AG04450 (cell line): ENCODE measurements around the gene TMEM145. TPM values are rescaled to one million over a fixed set of nuclear protein-coding genes. Genes with fewer than 3 reads are reported as not detected.

Source experiments
- CTCF ChIA-PET: fragments of 300-600, 350-600 bp; formaldehyde crosslinking; extraction: SDS; loops from one replicate; lab custom pipeline; 2022; ENCODE audit warnings: antibody characterized with exemption, inconsistent platforms; lab: Charles Lee
- POLR2A ChIA-PET: fragments of 350-600 bp; formaldehyde crosslinking; extraction: SDS; loops from one replicate; lab custom pipeline; 2021; ENCODE audit warnings: antibody characterized with exemption, inconsistent platforms; lab: Yijun Ruan, JAX
- DNase-seq: peaks from one replicate; pipeline ENCODE4 v3.0.0-alpha.2; 2011; ENCODE audit warnings: low read depth, low spot score
- H3K27ac ChIP-seq: one replicate; pipeline ENCODE4 v1.5.1; 2012; ENCODE audit warnings: low read depth, low read length, control low read depth
- H3K27me3 ChIP-seq: one replicate; pipeline ENCODE4 v1.6.0; 2012; ENCODE audit warnings: low read length; ENCODE audit not compliant: control insufficient read depth, insufficient read depth
- H3K4me3 ChIP-seq: 2 replicates; pipeline ENCODE4 v1.5.1; 2011; ENCODE audit warnings: mild to moderate bottlenecking, low read depth, low read length, control low read depth
- H3K9me3 ChIP-seq: 2 replicates; pipeline ENCODE4 v1.5.1; 2012; ENCODE audit warnings: low read length; ENCODE audit not compliant: control insufficient read depth, insufficient read depth
- polyA plus RNA-seq: library from polyadenylated mRNA; depleted of rRNA; stranded (reverse); fragments of >200 nt; gene quantifications from 2 replicates; pipeline ENCODE4 v1.2.3, GENCODE V29; 2011
- TF ChIP-seq, protein P1 (sequence below): IDR thresholded peaks from 2 replicates; pipeline ENCODE4 v1.5.1; 2011; ENCODE audit warnings: low read depth, low read length, control low read depth, inconsistent platforms

Gene TMEM145
- polyA plus RNA-seq, 1 experiment: not detected

DNA sequence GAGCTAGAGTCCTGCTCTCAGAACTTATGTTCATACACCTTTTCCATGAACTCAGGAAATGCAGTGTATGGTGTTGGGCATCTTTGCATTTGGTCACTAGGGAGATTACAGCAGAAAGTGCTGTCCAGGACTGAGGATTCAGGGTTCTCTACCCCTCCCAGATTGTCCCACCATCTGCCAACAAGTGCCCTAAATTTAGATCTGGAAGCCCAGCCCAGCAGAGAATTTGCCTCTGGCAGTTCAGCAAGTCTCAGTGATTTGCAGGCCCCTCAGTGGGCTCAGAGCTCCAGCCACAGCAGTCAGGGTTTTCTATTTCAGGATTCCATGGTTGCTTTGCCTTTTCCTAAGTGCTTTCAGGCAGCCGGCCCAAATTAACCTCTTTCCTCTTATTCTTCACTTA lies 53.6 kb downstream of the TMEM145 start:
- Histone ChIP-seq H3K9me3 (peaks cover 17% of the 10 kb centered on the region), H3K4me3 (no peak overlapping the region), H3K27me3 (no peaks in the 10 kb centered on the region), H3K27ac (no peak overlapping the region)
- no peak for DNase-seq
- POLR2A ChIA-PET: no interaction called here
- TF ChIP-seq, protein P1, sequence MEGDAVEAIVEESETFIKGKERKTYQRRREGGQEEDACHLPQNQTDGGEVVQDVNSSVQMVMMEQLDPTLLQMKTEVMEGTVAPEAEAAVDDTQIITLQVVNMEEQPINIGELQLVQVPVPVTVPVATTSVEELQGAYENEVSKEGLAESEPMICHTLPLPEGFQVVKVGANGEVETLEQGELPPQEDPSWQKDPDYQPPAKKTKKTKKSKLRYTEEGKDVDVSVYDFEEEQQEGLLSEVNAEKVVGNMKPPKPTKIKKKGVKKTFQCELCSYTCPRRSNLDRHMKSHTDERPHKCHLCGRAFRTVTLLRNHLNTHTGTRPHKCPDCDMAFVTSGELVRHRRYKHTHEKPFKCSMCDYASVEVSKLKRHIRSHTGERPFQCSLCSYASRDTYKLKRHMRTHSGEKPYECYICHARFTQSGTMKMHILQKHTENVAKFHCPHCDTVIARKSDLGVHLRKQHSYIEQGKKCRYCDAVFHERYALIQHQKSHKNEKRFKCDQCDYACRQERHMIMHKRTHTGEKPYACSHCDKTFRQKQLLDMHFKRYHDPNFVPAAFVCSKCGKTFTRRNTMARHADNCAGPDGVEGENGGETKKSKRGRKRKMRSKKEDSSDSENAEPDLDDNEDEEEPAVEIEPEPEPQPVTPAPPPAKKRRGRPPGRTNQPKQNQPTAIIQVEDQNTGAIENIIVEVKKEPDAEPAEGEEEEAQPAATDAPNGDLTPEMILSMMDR: no peak
- CTCF ChIA-PET: no interaction called here

- H3K4me3 ChIP-seq: no peak overlapping the region
- H3K9me3 ChIP-seq: peaks cover 10% of the 10 kb centered on the region
- ChIA-PET POLR2A (interaction anchor here (0.6 kb wide), 1 partner anchor 21 kb away, joined by 5 read pairs; no protein-coding TSS in a partner anchor), CTCF (no interaction called here)
- TF ChIP-seq, protein P1: no peak
- DNase-seq: no peak
- no peak overlapping the region for H3K27ac ChIP-seq
- no peaks in the 10 kb centered on the region for H3K27me3 ChIP-seq
Observed at GRCh38 chr19:42367929-42368328, 54.8 kb downstream of the TMEM145 start.

- Histone ChIP-seq H3K27me3 (no peaks in the 10 kb centered on the region), H3K27ac (no peak overlapping the region), H3K9me3 (peaks cover 6% of the 10 kb centered on the region), H3K4me3 (no peak overlapping the region)
- CTCF ChIA-PET: no interaction called here
- no peak for DNase-seq
- TF ChIP-seq, protein P1: no peak
- POLR2A ChIA-PET: no interaction called here
Observed at GRCh38 chr19:42368360-42368759, 55.3 kb downstream of the TMEM145 start.

GRCh38 chr19:42368765-42369164 lies 55.7 kb downstream of the TMEM145 start:
- TF ChIP-seq, protein P1: no peak
- CTCF ChIA-PET: no interaction called here

DNA sequence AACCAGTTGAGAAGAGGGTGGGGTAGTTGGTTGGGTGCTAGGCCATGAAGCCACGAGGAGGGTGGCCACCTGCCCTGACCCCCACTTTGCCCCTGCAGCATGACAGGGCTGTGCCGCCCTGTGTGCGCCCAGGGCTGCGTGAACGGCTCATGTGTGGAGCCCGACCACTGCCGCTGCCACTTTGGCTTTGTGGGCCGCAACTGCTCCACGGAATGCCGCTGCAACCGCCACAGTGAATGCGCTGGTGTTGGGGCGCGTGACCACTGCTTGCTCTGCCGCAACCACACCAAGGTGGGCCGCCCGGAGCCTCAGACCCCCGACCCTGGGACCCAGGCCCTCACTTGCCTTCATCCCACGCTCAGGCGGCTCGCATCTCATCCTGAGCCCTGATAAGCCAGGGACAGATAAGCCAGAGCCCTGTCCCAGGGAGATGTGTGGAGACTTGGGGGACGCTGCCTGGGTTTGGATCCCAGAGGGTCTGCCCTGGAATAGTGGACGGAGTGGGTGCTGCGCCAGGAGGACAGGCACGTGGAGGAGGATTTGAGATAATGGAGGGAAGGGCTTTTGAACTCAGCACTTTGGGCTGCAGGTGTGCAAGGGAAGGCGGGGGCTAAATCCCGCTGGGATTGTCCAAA lies 56.4 kb downstream of the TMEM145 start:
- POLR2A ChIA-PET: interaction anchor here (0.6 kb wide), 1 partner anchor 130 kb away, joined by 4 read pairs; no protein-coding TSS in a partner anchor
- CTCF ChIA-PET: no interaction called here
- TF ChIP-seq, protein P1: no peak
- no peak overlapping the region for H3K4me3 ChIP-seq
- no peaks in the 10 kb centered on the region; the same call in 1 of the 2 replicates for H3K9me3 ChIP-seq
- no peak overlapping the region for H3K27ac ChIP-seq
- no peaks in the 10 kb centered on the region for H3K27me3 ChIP-seq
- no peak for DNase-seq

More at GRCh38 chr19:42368765-42369164, 55.7 kb downstream of the TMEM145 start:
- H3K9me3 ChIP-seq: peaks cover 4% of the 10 kb centered on the region
- H3K27me3 ChIP-seq: no peaks in the 10 kb centered on the region
- no peak overlapping the region for H3K4me3 ChIP-seq
- POLR2A ChIA-PET: no interaction called here
- H3K27ac ChIP-seq: no peak overlapping the region
- no peak for DNase-seq
